Lower leg skin (tissue), 4 donors: Measurements from ENCODE around the gene NEU2. TPM values are rescaled to one million over a fixed set of nuclear protein-coding genes. Genes with fewer than 3 reads are reported as not detected.

Experiments
- DNase-seq, 2 donors: peaks; one replicate each; pipeline ENCODE4 v3.0.0-alpha.2; 2019; ENCODE audit warnings: low spot score in 2 of 2
- H3K4me3 ChIP-seq: fragments of 200-600 bp; sonication (generic); 2 replicates; pipeline ENCODE4 v1.5.1; 2017; ENCODE audit warnings: mild to moderate bottlenecking, low read depth; ENCODE audit not compliant: poor library complexity, severe bottlenecking
- CTCF ChIP-seq, 3 donors: fragments of 450-650 bp; IDR thresholded peaks; one replicate each; pipeline ENCODE4 v1.5.1; 2016; ENCODE audit warnings: antibody characterized with exemption in 3 of 3, mild to moderate bottlenecking in 3 of 3, moderate library complexity in 2 of 3
- POLR2A ChIP-seq, 2 donors: fragments of 450-650 bp; IDR thresholded peaks; one replicate each; pipeline ENCODE4 v1.6.1; 2016 to 2017; ENCODE audit warnings: antibody characterized with exemption in 2 of 2, mild to moderate bottlenecking in 1 of 2, moderate library complexity in 1 of 2
- WGBS, 2 donors: methylation state at CpG; one replicate each; pipeline ENCODE4 v1.1.5; 2018; 5-methylcytosine and 5-hydroxymethylcytosine counted together
- intact Hi-C: fragments of 100-400 bp; cut with DNase I; formaldehyde crosslinking; loops from one replicate; pipeline ENCODE4 v1.15.0; 2023; ENCODE audit warnings: low total_unique reads
- total RNA-seq, 4 donors: library from RNA; depleted of rRNA; stranded (reverse); fragments of >200 nt; gene quantifications; one replicate each; pipeline ENCODE4 v1.1.0, GENCODE V29; 2016

Gene NEU2
- 10 to 100 TPM in 2 of 4 donors, 1 to 10 TPM in 2; 1.3 to 29.9 (median 14.2) TPM for total RNA-seq

- WGBS, 2 donors, result 83 to 86% methylated on average over 13 of the region's 13 CpGs
- DNase-seq, result no peak
- intact Hi-C loops, result no loop called here
- H3K4me3 ChIP-seq, result no peak within 1 kb of the TSS
- TF ChIP-seq CTCF (IDR thresholded peaks at IDR 0.05), result no peak
- TF ChIP-seq POLR2A (IDR thresholded peaks at IDR 0.05), result no peak
These were observed at the start of gene NEU2 for GRCh38 chr2:233032551-233033320. TSS of gene NEU2 (plus strand) at chr2:233032672. CDS start at chr2:233032672, 0 bp downstream.

- H3K4me3 ChIP-seq, result no peak overlapping the region
- TF ChIP-seq POLR2A (IDR thresholded peaks at IDR 0.05) (no peak), CTCF (IDR thresholded peaks at IDR 0.05) (no peak)
- peak in 1 of 2 donors; percentile 76 for DNase-seq
- 54 to 61% methylated on average over 15 of the region's 15 CpGs for WGBS, 2 donors
- intact Hi-C loops, result no loop called here
These were observed 49.4 kb upstream of the NEU2 start for GRCh38 chr2:232982926-232983668.

GRCh38 chr2:232983669-232984140 lies 48.8 kb upstream of the NEU2 start:
- no peak for TF ChIP-seq CTCF (IDR thresholded peaks at IDR 0.05)
- no peak for TF ChIP-seq POLR2A (IDR thresholded peaks at IDR 0.05)
- no peak overlapping the region for H3K4me3 ChIP-seq
- intact Hi-C loops, result no loop called here
- 57 to 67% methylated on average over 11 of the region's 11 CpGs for WGBS, 2 donors
- DNase-seq, result peak in 1 of 2 donors; percentile 56

GRCh38 chr2:232984451-232985207 lies 47.8 kb upstream of the NEU2 start:
- intact Hi-C loops, result no loop called here
- H3K4me3 ChIP-seq, result no peak overlapping the region
- peak in 1 of 2 donors; percentile 42 for DNase-seq
- WGBS, 2 donors, result 84 to 88% methylated on average over 15 of the region's 15 CpGs
- no peak for TF ChIP-seq CTCF (IDR thresholded peaks at IDR 0.05)
- no peak for TF ChIP-seq POLR2A (IDR thresholded peaks at IDR 0.05)

- H3K4me3 ChIP-seq, result no peak overlapping the region
- 81 to 92% methylated on average over 2 of the region's 2 CpGs for WGBS, 2 donors
- TF ChIP-seq POLR2A (IDR thresholded peaks at IDR 0.05), result no peak
- TF ChIP-seq CTCF (IDR thresholded peaks at IDR 0.05), result no peak
- intact Hi-C loops, result no loop called here
- DNase-seq, result no peak
These were observed 46.3 kb upstream of the NEU2 start for GRCh38 chr2:232986155-232986554.
